K562 (cell line): ENCODE results near the gene MTMR3. TPM values are rescaled to one million over a fixed set of nuclear protein-coding genes. Genes with fewer than 3 reads are reported as not detected.
A peak's percentile ranks its signal among the peaks of the same experiment; 100 is the strongest.

Experiments
- DPF2 ChIP-seq: fragments of 450-650 bp; IDR thresholded peaks from 2 replicates; pipeline ENCODE4 v1.6.1; 2016
- FOS ChIP-seq: IDR thresholded peaks from 3 replicates; pipeline ENCODE4 v1.6.1; 2011; ENCODE audit not compliant: insufficient read length; ENCODE audit errors: extremely low read depth
- HDAC1 ChIP-seq, 2 experiments: fragments of 450-650 bp; IDR thresholded peaks; 2 replicates each; pipeline ENCODE4 v1.6.1; 2016 to 2017; ENCODE audit warnings: inconsistent platforms in 1 of 2, mild to moderate bottlenecking in 1 of 2, moderate library complexity in 1 of 2
- HSF4 ChIP-seq: fragments of 250-450 bp; sonication (Bioruptor Pico); IDR thresholded peaks from 2 replicates; pipeline ENCODE4 v2.1.2; 2022; ENCODE audit warnings: mild to moderate bottlenecking, moderate library complexity, borderline replicate concordance
- JUNB ChIP-seq: fragments of 450-650 bp; formaldehyde crosslinking; conservative IDR thresholded peaks from 2 replicates; pipeline ENCODE4 v1.4.0; 2020; ENCODE audit warnings: mild to moderate bottlenecking
- MAFF ChIP-seq: IDR thresholded peaks from 2 replicates; pipeline ENCODE4 v1.6.1; 2012; ENCODE audit warnings: low read length, improper control_type of control experiment
- NKRF ChIP-seq: fragments of 450-650 bp; IDR thresholded peaks from 2 replicates; pipeline ENCODE4 v1.6.1; 2016; ENCODE audit warnings: borderline replicate concordance
- SNIP1 ChIP-seq: fragments of 450-650 bp; IDR thresholded peaks from 2 replicates; pipeline ENCODE4 v1.7.1; 2017; ENCODE audit warnings: low read depth, mild to moderate bottlenecking
- TEAD1 ChIP-seq, 2 experiments: fragments of 450-650 bp in 1 of 2; sonication (generic) in 1 of 2; formaldehyde crosslinking; IDR thresholded peaks; 2 replicates each; pipeline versions ENCODE4 v1.4.0 to v1.8.0; 2020 to 2022; ENCODE audit warnings: mild to moderate bottlenecking in 2 of 2, missing genetic modification reagents in 1 of 2
- THRAP3 ChIP-seq: fragments of 450-650 bp; IDR thresholded peaks from 2 replicates; pipeline ENCODE4 v1.6.1; 2016; ENCODE audit warnings: mild to moderate bottlenecking, inconsistent platforms, borderline replicate concordance
- ZNF644 ChIP-seq: fragments of 200-800 bp; sonication (Bioruptor generic); IDR thresholded peaks from 2 replicates; pipeline ENCODE4 v1.6.1; 2016; ENCODE audit warnings: low read depth, missing genetic modification characterization, missing compliant biosample characterization
- ZSCAN29 ChIP-seq: fragments of 450-650 bp; IDR thresholded peaks from 2 replicates; pipeline ENCODE4 v1.6.1; 2017
- polyA plus RNA-seq, 8 experiments: library from polyadenylated mRNA; depleted of rRNA in 4 of 8; stranded (reverse) in 5 of 8; unstranded in 3 of 8; fragments of >200 nt; fragmentation: Nextera tagmentation in 2 of 8; fragmentation: Illumina TruSeq in 1 of 8; extraction: Ambion mirVana in 2 of 8; extraction: Trizol in 1 of 8; gene quantifications; 2 replicates each; pipeline versions ENCODE4 v1.2.1 to v1.2.3, GENCODE V29; 2011 to 2014; ENCODE audit warnings: inconsistent platforms in 1 of 8, missing spikeins in 1 of 8
- total RNA-seq, 7 experiments: library from RNA; depleted of rRNA in 6 of 7; stranded (reverse); fragments of >200 nt in 6 of 7; fragmentation: Illumina TruSeq in 2 of 7; extraction: Trizol in 2 of 7; gene quantifications; 2 replicates each; pipeline versions ENCODE4 v1.2.1 to v1.2.3, GENCODE V29; 2011 to 2021; ENCODE audit warnings: low replicate concordance in 1 of 7
- TF ChIP-seq, protein P1 (sequence below): sonication (generic); formaldehyde crosslinking; IDR thresholded peaks from 2 replicates; pipeline ENCODE4 v1.5.0; 2020; ENCODE audit warnings: missing genetic modification reagents
- TF ChIP-seq, protein P2 (sequence below): fragments of 450-650 bp; IDR thresholded peaks from 2 replicates; pipeline ENCODE4 v1.6.1; 2016
- TF ChIP-seq, protein P3 (sequence below): fragments of 450-650 bp; formaldehyde crosslinking; IDR thresholded peaks from 2 replicates; pipeline ENCODE4 v1.4.0; 2020; ENCODE audit warnings: mild to moderate bottlenecking, moderate library complexity
- TF ChIP-seq, protein P4 (sequence below): sonication (generic); formaldehyde crosslinking; IDR thresholded peaks from 2 replicates; pipeline ENCODE4 v1.8.0; 2022; ENCODE audit warnings: missing genetic modification reagents, mild to moderate bottlenecking, moderate library complexity, borderline replicate concordance
- TF ChIP-seq, protein P5 (sequence below), 3 experiments: fragments of 200-800 bp in 1 of 3; fragments of 250-450 bp in 1 of 3; fragments of 450-650 bp in 1 of 3; sonication (Bioruptor Pico) in 1 of 3; sonication (Bioruptor generic) in 1 of 3; formaldehyde crosslinking in 1 of 3; IDR thresholded peaks; 2 replicates each; pipeline versions ENCODE4 v1.6.1 to v1.8.0; 2016 to 2022; ENCODE audit warnings: mild to moderate bottlenecking in 2 of 3, missing genetic modification characterization in 2 of 3, missing compliant biosample characterization in 1 of 3, moderate library complexity in 1 of 3

MTMR3 gene
- total and polyA plus RNA-seq, 9 of the 15 experiments (the other 6 are each of a cell fraction or from before 2014, with no cell fraction given): 1.6 to 13.7 (median 7.9) TPM

GRCh38 chr22:29951791-29952413 is 68.9 kb downstream of the MTMR3 start (continued):
- TF ChIP-seq, protein P1, sequence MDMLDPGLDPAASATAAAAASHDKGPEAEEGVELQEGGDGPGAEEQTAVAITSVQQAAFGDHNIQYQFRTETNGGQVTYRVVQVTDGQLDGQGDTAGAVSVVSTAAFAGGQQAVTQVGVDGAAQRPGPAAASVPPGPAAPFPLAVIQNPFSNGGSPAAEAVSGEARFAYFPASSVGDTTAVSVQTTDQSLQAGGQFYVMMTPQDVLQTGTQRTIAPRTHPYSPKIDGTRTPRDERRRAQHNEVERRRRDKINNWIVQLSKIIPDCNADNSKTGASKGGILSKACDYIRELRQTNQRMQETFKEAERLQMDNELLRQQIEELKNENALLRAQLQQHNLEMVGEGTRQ (CRISPR knock-in tag): no peak
- TF ChIP-seq JUNB (CRISPR knock-in tag): no peak
- TF ChIP-seq ZSCAN29: no peak
- TF ChIP-seq, protein P2, sequence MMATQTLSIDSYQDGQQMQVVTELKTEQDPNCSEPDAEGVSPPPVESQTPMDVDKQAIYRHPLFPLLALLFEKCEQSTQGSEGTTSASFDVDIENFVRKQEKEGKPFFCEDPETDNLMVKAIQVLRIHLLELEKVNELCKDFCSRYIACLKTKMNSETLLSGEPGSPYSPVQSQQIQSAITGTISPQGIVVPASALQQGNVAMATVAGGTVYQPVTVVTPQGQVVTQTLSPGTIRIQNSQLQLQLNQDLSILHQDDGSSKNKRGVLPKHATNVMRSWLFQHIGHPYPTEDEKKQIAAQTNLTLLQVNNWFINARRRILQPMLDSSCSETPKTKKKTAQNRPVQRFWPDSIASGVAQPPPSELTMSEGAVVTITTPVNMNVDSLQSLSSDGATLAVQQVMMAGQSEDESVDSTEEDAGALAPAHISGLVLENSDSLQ: peak; percentile 34; the same call in 1 of the 2 replicates
- peak; percentile 95 for TF ChIP-seq DPF2
- TF ChIP-seq, protein P3, sequence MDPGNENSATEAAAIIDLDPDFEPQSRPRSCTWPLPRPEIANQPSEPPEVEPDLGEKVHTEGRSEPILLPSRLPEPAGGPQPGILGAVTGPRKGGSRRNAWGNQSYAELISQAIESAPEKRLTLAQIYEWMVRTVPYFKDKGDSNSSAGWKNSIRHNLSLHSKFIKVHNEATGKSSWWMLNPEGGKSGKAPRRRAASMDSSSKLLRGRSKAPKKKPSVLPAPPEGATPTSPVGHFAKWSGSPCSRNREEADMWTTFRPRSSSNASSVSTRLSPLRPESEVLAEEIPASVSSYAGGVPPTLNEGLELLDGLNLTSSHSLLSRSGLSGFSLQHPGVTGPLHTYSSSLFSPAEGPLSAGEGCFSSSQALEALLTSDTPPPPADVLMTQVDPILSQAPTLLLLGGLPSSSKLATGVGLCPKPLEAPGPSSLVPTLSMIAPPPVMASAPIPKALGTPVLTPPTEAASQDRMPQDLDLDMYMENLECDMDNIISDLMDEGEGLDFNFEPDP (CRISPR knock-in tag): no peak
- TF ChIP-seq ZNF644: 0 out of 2 replicates have a peak, but pooled peaks have one; percentile 38
- TF ChIP-seq HDAC1 (IDR thresholded peaks at IDR 0.05): peak in 1 of 2 experiments; percentile 52; a peak in 1 of 4 replicates
- peak in 1 of 2 experiments; percentile 62; a peak in 1 of 4 replicates for TF ChIP-seq TEAD1 (CRISPR knock-in tag; IDR thresholded peaks at IDR 0.05)
- TF ChIP-seq, protein P4, sequence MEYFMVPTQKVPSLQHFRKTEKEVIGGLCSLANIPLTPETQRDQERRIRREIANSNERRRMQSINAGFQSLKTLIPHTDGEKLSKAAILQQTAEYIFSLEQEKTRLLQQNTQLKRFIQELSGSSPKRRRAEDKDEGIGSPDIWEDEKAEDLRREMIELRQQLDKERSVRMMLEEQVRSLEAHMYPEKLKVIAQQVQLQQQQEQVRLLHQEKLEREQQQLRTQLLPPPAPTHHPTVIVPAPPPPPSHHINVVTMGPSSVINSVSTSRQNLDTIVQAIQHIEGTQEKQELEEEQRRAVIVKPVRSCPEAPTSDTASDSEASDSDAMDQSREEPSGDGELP (CRISPR knock-in tag): no peak
- no peak for TF ChIP-seq HSF4 (CRISPR knock-in tag)
- TF ChIP-seq, protein P5, sequence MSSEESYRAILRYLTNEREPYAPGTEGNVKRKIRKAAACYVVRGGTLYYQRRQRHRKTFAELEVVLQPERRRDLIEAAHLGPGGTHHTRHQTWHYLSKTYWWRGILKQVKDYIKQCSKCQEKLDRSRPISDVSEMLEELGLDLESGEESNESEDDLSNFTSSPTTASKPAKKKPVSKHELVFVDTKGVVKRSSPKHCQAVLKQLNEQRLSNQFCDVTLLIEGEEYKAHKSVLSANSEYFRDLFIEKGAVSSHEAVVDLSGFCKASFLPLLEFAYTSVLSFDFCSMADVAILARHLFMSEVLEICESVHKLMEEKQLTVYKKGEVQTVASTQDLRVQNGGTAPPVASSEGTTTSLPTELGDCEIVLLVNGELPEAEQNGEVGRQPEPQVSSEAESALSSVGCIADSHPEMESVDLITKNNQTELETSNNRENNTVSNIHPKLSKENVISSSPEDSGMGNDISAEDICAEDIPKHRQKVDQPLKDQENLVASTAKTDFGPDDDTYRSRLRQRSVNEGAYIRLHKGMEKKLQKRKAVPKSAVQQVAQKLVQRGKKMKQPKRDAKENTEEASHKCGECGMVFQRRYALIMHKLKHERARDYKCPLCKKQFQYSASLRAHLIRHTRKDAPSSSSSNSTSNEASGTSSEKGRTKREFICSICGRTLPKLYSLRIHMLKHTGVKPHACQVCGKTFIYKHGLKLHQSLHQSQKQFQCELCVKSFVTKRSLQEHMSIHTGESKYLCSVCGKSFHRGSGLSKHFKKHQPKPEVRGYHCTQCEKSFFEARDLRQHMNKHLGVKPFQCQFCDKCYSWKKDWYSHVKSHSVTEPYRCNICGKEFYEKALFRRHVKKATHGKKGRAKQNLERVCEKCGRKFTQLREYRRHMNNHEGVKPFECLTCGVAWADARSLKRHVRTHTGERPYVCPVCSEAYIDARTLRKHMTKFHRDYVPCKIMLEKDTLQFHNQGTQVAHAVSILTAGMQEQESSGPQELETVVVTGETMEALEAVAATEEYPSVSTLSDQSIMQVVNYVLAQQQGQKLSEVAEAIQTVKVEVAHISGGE (CRISPR knock-in tag; IDR thresholded peaks at IDR 0.05): peak in 1 of 3 experiments; percentile 65; a peak in 2 of 6 replicates
- TF ChIP-seq NKRF: no peak
- peak; percentile 1; the same call in 1 of the 2 replicates for TF ChIP-seq MAFF
- no peak for TF ChIP-seq FOS
- TF ChIP-seq SNIP1: no peak
- TF ChIP-seq THRAP3: no peak
